Sciatic nerve (tissue), 2 donors: ENCODE measurements around the gene AIFM3. TPM values are rescaled to one million over a fixed set of nuclear protein-coding genes. Genes with fewer than 3 reads are reported as not detected.
A peak's percentile ranks its signal among the peaks of the same experiment; 100 is the strongest.

Source experiments
- ATAC-seq: fragments of 200-7000 bp; cut with Tn5 transposase; one replicate; pipeline ENCODE4 v1.9.1; 2020; ENCODE audit warnings: mild to moderate bottlenecking, moderate library complexity
- DNase-seq: peaks from one replicate; pipeline ENCODE4 v3.0.0-alpha.2; 2020; ENCODE audit warnings: low spot score
- intact Hi-C: fragments of 100-400 bp; cut with DNase I; formaldehyde crosslinking; loops from one replicate; pipeline ENCODE4 v1.14.2; 2022
- total RNA-seq: library from RNA; stranded (reverse); fragmentation: NEBNext Ultra II Directional; extraction: Animal tissue kit (Norgen Biotek cat#: 25700); gene quantifications from one replicate; pipeline ENCODE4 v1.2.1, GENCODE V29; 2021
- donor health status: DM: no; HTN: no; CAD: no.
- donor health status: DM: no; HTN: no; CAD: no.

The AIFM3 gene
- total RNA-seq, 1 donor from 2014 or later, result 2.1 TPM

GRCh38 chr22:20981787-20982562 is 14.9 kb downstream of the AIFM3 start, which contains the start of gene LZTR1:
Gene LZTR1 (plus strand): TSS chr22:20982297. CDS start chr22:20982372, 75 bp downstream.
- intact Hi-C loops, result no loop called here
- peak; percentile 90 for DNase-seq

GRCh38 chr22:20982563-20982882 is 15.5 kb downstream of the AIFM3 start:
- ATAC-seq (peak; percentile 1), DNase-seq (no peak)
- intact Hi-C loops, result no loop called here

More at GRCh38 chr22:20981787-20982562, 14.9 kb downstream of the AIFM3 start, which contains the start of gene LZTR1:
- peak; percentile 94 for ATAC-seq

GRCh38 chr22:20983081-20983771 is 16.2 kb downstream of the AIFM3 start:
- ATAC-seq, result no peak
- intact Hi-C loops, result no loop called here
- no peak for DNase-seq

- DNase-seq (no peak), ATAC-seq (no peak)
- intact Hi-C loops, result no loop called here
These were observed 18.7 kb downstream of the AIFM3 start for GRCh38 chr22:20985720-20986119.

GRCh38 chr22:20986365-20986764 is 19.3 kb downstream of the AIFM3 start:
- no peak for DNase-seq
- ATAC-seq, result no peak
- intact Hi-C loops, result no loop called here

GRCh38 chr22:20987375-20987774 is 20.3 kb downstream of the AIFM3 start:
- DNase-seq (no peak), ATAC-seq (no peak)
- intact Hi-C loops, result no loop called here

- intact Hi-C loops, result no loop called here
- ATAC-seq (no peak), DNase-seq (no peak)
These were observed 21.7 kb downstream of the AIFM3 start for GRCh38 chr22:20988573-20989322.

- intact Hi-C loops, result no loop called here
- DNase-seq (no peak), ATAC-seq (no peak)
These were observed 22.5 kb downstream of the AIFM3 start for GRCh38 chr22:20989323-20990138.

- DNase-seq, result no peak
- ATAC-seq, result no peak
- intact Hi-C loops, result no loop called here
These were observed 23.4 kb downstream of the AIFM3 start for GRCh38 chr22:20990184-20991180.

- intact Hi-C loops, result no loop called here
- ATAC-seq, result no peak
- DNase-seq, result no peak
These were observed 24.4 kb downstream of the AIFM3 start for GRCh38 chr22:20991252-20992055.

- intact Hi-C loops, result no loop called here
- DNase-seq, result no peak
- ATAC-seq, result no peak
These were observed 25.0 kb downstream of the AIFM3 start for GRCh38 chr22:20992056-20992442.

- ATAC-seq (no peak), DNase-seq (no peak)
- intact Hi-C loops, result no loop called here
These were observed 25.6 kb downstream of the AIFM3 start for GRCh38 chr22:20992456-20993303.

GRCh38 chr22:20993304-20994127 is 26.5 kb downstream of the AIFM3 start:
- ATAC-seq, result no peak
- intact Hi-C loops, result no loop called here
- DNase-seq, result no peak

- intact Hi-C loops, result no loop called here
- no peak for DNase-seq
- ATAC-seq, result no peak
These were observed 27.3 kb downstream of the AIFM3 start for GRCh38 chr22:20994128-20994901.

- no peak for ATAC-seq
- DNase-seq, result no peak
- intact Hi-C loops, result no loop called here
These were observed 27.8 kb downstream of the AIFM3 start for GRCh38 chr22:20994902-20995241.
